NOMO-1 treated with DMSO at 0.1 percent for 48 hours (cell line): ENCODE measurements around the gene IGSF21.
A peak's percentile ranks its signal among the peaks of the same experiment; 100 is the strongest.

Experiments used
- DNase-seq: peaks from one replicate; lab custom pipeline; 2025; ENCODE audit not compliant: unreplicated experiment; lab: John Stamatoyannopoulos, UW

Gene IGSF21

DNA sequence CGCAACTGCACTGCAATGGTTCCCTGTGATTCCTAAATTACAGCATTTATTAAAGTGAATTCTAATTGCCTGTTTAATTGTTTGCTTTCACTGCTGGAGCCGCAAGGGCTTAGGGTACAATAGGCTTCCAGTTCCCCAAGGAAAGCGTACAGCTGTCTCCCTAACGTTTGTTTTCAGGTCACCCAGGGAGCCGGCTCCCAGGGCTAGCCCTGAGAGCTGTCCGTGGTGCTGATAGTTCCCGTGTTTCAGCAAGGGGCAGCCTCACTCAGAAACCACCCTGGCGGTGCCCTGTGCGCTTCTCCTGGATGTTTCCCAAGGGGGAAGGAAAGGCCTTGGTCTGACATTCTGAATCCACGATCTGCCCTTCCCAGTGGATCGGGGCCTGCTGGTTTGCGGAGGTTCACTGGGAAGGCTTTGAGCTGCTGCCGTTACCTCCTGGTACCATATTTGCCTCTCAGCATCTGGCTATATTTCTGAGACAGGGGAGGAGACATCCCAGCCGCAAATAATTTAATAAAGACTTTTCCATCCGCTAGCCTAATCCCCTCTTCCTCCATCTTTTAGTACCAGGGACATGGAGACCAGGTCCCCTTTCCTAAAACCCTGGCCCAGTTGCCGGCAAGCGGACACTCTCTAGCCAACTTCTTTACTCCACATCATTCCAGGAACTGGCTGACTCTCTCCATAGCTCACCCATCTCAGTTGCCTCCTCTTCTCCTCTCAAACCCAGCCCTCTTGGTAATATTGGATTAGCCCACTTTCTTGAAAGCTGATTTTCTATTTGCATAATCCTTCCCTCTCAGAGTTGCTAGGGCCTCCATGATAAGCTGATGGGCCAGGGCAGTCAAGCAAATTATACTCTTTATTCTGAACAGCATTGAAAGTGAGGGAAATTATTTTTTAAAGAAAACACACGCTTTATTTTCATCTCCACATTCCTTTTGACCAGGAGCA, 149.0 kb downstream of the IGSF21 start:
- DNase-seq: peak; percentile 3

DNA sequence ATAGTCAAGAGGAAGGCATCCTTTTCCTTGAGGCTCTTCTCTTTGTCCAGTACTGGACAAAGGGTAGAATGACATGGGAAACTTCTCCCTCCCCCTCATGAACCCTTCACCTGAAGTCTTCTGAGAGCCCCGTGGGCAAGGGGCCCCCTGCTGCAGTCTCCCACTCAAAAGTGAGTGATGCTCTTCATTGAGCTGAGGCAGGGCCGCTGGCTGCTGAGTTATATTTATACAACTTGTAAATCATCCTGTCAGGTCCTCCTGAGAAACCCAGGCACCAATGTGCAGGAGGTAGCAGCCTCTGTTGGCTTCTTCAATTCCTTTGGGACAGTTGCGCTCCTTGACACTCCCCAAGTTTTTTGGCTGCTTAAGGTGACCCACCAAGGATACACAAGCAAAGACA, 150.2 kb downstream of the IGSF21 start:
- DNase-seq: no peak

DNA sequence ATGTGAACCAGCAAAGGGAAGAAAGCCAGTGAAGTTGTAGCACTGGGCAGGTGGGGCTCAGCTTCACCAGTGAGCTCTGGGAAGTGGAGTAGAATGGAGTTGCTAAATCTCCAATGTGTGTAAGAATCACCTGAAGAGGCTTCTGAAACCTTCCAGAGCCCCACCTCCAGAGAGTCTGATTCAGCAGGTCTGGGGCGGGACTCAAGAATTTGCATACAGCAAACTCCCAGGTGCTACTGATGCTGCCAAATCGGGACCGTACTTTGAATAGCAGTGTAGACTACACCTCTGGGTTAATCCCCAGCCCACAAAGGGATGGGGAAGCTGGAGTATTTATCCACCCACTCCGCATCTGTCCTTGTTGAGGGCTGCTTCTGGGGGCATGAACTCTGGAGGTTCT, 154.3 kb downstream of the IGSF21 start:
- no peak for DNase-seq

- DNase-seq: no peak
These were observed 155.1 kb downstream of the IGSF21 start for GRCh38 chr1:18262726-18263125.

DNA sequence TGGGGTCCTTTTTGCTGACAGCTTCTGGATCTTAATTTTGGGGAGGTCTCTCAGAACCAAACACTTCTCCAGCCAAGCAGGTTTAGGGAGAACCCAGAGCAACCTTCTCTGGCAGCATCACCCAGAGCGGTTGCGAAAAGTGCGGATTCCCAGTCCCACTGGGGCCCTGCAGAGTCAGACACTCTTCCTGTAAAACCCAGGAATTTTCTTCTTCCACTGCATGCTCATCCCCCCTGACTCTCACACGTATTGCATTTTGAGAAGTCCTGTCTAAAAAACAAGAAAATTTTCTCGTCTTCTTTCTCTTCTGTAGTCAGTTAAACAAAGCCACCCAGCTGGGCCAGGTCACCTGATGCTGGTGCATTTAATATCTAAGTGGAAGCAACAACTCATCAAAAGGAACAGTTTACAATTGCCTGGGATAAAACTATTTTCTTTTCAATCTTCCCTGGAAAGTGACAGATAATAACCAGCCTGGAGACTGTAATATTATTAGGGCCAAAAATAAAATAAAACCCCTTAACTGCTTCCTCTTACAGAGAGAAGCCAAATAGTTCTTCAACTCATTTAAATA, 156.0 kb downstream of the IGSF21 start:
- no peak for DNase-seq

DNA sequence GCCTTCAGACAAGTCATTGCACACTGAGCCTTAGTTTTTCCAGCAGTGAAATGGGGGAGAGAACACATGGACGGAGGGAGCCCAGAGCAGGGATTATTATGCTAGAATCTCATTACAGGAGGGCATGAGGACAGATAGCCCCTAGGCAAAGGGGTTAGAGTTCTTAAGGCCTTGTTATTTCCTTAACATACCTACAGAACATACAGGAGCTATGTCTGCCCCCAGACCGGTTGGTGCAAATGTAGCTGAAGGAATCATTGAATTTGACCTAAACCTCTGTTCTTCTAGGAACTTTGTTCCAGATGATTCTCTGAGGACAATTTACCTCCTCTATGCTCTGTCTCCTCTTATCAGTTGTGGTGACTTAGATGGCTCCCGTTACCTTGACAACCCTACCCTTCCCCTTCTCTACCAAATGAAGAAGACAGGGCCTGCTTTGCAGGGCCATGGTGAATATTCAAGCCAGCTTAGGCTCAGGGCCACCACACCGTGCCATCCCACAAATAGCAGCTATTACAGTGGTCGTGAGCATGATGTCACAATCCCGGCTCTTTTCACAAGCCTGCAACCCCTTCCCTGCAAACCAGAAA, 156.9 kb downstream of the IGSF21 start:
- no peak for DNase-seq

DNA sequence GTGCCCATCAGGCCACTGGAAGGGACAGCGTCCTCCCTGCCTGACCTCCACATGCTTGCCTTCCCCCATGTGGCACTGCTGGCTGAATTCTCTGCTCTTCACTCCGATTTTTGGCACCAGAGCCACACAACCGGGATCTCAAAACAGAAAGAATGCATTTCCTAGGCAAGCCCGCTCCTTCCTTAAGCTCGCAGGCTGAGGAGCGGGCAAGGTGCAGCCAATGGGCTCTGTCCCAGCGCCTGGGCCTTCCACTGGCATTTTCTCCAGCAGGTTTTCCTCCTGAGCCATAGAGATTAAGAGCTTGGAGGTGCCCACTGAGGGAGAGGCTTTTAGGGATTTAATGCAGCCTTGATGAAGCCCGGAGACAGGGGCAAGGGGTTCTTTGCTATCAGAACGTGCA, 158.0 kb downstream of the IGSF21 start:
- no peak for DNase-seq

DNA sequence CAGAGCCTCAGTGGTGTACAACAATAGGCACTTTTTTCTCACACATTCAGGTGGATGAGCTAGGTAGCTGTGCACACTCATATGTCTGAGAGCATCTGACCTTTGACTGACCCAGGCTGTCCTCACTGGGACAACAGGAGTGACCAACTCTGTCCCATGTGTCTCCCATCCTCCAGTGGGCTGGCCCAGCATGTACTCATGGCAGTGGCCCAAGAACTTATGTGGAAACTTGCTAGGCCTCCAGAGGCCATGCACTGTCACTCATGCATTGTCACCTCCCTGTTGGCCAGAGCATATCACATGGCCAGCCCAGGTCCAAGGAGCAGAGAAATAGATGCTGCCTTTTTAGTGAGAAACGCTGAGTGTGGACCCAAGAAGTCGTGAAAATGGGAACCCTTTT, 158.8 kb downstream of the IGSF21 start:
- no peak for DNase-seq

DNA sequence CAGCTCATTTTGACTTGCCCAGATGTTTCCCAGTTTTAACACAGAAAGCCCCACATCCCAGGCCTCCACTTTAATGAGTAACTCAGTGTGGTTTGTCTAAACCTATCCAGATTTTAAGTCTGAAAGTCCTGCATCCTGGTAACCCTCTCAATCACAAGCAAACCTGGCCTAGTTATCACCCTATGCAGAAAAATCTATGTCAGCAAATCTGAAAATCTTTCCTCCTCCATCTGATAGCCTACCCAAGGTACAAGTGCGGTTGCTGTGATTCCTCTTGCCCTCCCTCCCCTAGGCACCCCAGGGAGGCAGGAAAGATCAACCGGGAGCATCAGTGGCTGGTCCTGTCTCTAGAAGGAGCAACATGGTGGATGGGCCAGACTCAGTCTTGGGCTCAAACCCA, 163.7 kb downstream of the IGSF21 start:
- no peak for DNase-seq

- no peak for DNase-seq
These were observed 171.3 kb downstream of the IGSF21 start for GRCh38 chr1:18278946-18279345.

DNA sequence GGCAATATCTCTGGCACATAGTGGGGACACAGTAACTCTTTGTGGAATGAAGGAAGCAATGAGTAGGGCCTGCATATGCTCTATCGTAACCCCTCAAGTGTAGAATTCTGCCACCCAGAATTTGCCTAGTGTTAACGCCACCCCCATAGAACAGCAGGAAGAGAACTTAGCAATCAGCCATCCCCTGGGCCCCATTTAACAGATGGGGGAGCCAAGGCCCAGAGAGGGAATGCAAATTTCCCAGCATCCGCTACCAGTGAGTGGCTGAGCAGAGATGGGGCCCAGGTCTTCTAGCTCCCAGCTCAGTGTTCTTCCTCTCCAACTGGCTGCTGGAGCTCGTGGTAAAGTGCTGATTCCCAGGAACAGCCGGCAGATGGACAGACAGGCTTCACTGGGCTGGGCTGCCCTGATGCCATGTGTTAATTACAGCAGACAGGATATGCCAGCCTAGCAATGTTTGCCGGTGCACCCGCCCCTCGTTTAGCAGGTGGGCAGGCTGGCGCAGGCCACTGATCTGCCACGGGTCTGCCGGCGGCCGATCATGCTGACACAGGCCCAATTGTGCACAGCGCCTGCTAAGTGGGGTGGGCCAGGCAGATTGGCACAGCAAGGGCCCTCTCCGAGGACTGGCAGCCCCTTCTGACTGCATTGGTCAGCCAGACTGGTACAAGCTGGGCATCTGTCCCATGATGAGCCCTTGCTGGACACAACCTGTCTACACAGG, 171.9 kb downstream of the IGSF21 start:
- no peak for DNase-seq

- DNase-seq: no peak
These were observed 173.4 kb downstream of the IGSF21 start for GRCh38 chr1:18280956-18281355.

GRCh38 chr1:18282851-18283600, 175.4 kb downstream of the IGSF21 start:
- no peak for DNase-seq

DNA sequence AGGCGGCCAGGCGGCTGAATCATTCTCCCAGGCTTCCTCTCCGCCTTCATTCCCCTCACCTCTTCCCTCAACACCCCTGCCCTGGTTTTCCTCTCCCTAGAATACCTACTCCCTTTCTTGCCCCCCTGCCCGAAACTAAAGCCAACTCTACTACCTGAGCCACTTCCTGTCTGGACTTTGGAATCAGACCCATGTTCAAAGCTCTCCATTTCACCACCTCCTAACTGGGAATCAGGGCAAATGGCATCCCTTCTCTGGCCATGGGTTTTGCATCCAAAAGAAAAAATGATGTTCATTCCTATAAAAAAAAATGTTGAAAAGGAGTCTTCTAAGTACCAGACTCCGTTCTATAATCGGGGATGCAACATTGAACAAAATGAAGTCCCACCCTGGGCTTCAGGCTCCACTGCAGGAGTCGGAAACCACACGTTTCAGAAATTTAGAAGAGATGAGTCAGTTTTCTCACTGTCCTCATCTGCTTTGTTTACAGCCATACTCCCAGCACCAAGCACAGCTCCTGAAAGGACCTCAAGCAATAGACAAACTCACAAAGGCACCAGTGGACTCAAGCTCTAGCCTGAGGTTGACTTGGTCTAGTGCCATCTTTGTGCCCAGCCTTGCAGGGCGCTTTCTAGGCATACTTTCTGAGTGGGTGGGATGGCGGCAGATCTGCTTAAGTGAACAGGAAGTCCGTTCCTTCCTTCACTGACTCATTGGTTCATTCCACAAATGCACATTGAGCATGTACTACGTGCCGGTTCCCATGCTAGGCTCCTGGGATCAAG, 176.2 kb downstream of the IGSF21 start:
- DNase-seq: no peak

DNA sequence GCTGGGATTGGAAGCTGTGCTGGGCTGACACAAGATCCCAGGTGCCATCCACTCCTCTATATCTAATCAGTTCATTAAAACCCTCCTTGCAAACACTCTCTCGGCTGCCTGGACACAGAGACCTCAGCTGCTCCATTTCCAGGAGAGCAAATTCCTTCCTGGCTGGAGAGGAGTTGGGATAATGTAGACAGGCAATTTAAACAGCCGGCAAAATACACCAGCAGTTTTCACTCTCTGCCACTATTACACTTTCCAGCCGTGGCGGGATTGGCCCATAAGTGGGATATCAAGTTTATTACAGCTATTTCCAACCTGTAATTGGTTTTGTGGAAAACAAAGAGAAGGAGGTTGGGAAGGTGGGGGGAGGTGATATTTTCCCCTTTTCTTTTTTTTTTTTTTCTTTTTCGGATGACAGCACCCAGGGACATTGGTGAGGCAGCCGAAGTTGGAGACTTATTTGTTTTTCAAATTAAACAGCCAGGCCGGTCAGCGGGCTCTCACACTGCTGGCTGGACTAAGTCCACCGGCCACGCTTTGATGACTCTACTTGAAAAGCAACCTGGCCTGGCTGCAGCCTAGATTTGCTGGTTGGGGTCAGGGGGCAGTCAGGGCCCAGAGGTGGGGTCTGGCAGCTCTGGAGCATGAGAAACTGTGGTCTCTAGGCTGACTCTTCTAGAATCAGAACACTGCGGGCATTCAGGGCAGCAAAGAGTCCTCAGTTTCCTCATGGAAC, 177.4 kb downstream of the IGSF21 start:
- no peak for DNase-seq

DNA sequence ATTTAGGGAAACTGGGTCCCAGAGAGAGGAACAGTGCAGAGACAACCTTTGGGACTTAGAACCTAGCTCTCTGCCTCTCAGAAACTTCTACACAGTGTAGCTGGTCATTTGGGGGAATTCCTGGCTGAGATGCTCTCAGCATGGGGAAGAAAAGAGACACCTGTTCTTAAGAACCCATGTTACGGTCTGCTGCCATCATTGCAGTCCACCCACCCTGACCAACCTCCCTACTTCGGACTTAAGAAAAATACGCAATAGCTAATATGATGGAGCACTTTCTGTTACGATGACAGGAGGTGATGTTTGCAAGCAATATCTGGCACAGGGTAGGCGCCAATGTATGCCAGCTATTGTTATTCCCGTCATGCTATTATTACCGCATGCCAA, 177.9 kb downstream of the IGSF21 start:
- no peak for DNase-seq

- DNase-seq: no peak
These were observed 181.1 kb downstream of the IGSF21 start for GRCh38 chr1:18288722-18289121.

DNA sequence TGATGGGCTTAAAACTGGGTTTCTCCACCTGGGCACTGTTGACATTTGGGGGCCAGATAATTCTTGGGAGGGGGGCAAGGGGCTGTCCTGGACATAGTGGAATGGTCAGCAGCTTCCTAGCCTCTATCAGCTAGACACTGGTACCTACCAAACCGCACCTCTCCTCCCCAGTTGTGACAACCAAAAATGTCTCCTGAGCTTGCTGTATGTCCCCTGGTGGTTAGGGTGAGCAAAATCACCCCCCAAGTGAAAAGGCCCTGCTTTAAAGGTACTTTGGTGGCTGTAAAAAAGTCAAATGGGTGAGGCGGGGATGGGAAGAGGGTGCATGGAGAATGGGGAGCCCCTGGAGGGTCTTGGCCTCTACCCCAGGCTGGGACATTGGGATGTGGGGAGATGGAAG, 182.0 kb downstream of the IGSF21 start:
- DNase-seq: no peak

- DNase-seq: no peak
These were observed 183.3 kb downstream of the IGSF21 start for GRCh38 chr1:18290740-18291412.
